ENCODE data around the gene PCP2.

PCP2 gene

GRCh38 chr19:7620442-7621412 is 12.8 kb downstream of the PCP2 start:
- Histone ChIP-seq H3K4me3 (no peak overlapping the region), H3K9me3 (ENCODE audit: low read depth, low read length) (no peaks in the 10 kb centered on the region), H3K9ac (ENCODE audit: insufficient read length) (no peak overlapping the region), H3K27ac (no peak overlapping the region), H3K36me3 (ENCODE audit: insufficient read depth, low read length) (peaks cover 16% of the 10 kb centered on the region; the same call in 1 of the 2 replicates)
- TF ChIP-seq EZH2 (IDR thresholded peaks at IDR 0.05) (no peak), POLR2AphosphoS5 (IDR thresholded peaks at IDR 0.05; ENCODE audit: borderline replicate concordance, low read depth, low read length) (no peak), FOXP2 (optimal IDR thresholded peaks at IDR 0.05; ENCODE audit: control extremely low read depth, extremely low read length, insufficient read depth) (no peak)
- no peak for DNase-seq (ENCODE audit: low read depth, low spot score)

- Histone ChIP-seq H3K9me3 (ENCODE audit: low read depth, low read length) (no peaks in the 10 kb centered on the region), H3K36me3 (ENCODE audit: insufficient read depth, low read length) (peaks cover 16% of the 10 kb centered on the region; the same call in 1 of the 2 replicates), H3K9ac (ENCODE audit: insufficient read length) (no peak overlapping the region), H3K27ac (no peak overlapping the region), H3K4me3 (no peak overlapping the region)
- DNase-seq (ENCODE audit: low read depth, low spot score) = no peak
- TF ChIP-seq EZH2 (IDR thresholded peaks at IDR 0.05) (no peak), POLR2AphosphoS5 (IDR thresholded peaks at IDR 0.05; ENCODE audit: borderline replicate concordance, low read depth, low read length) (no peak), FOXP2 (optimal IDR thresholded peaks at IDR 0.05; ENCODE audit: control extremely low read depth, extremely low read length, insufficient read depth) (no peak)
Measured at GRCh38 chr19:7619671-7620441, 13.7 kb downstream of the PCP2 start.

GRCh38 chr19:7618771-7619510 is 14.6 kb downstream of the PCP2 start:
- Histone ChIP-seq H3K9ac (ENCODE audit: insufficient read length) (no peak overlapping the region), H3K36me3 (ENCODE audit: insufficient read depth, low read length) (peaks cover 16% of the 10 kb centered on the region; the same call in 1 of the 2 replicates), H3K27ac (no peak overlapping the region), H3K9me3 (ENCODE audit: low read depth, low read length) (no peaks in the 10 kb centered on the region), H3K4me3 (no peak overlapping the region)
- DNase-seq (ENCODE audit: low read depth, low spot score) = no peak
- no peak for TF ChIP-seq FOXP2 (optimal IDR thresholded peaks at IDR 0.05; ENCODE audit: control extremely low read depth, extremely low read length, insufficient read depth)

DNA sequence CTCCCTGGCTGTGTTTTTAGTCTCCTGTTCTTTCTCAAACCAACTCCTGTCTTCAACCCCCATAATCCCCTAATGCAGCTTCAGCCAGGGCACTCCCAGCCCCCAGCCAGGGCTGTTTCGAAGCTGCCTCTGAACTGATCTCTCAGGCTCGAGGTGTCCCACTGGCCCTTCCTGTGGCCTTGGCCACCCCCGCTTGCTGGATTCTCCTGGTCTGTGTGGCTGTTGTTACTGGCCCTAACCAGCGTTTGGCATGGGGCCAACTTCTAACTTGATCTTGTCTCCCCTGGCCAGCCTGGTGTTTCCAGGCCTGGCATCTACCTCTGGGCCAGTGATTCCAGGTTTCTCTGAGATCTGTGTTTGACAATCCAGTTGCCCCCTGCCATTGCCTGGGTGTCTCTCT is 15.2 kb downstream of the PCP2 start:
- DNase-seq (ENCODE audit: low read depth, low spot score) = no peak
- Histone ChIP-seq H3K4me3 (no peak overlapping the region), H3K9ac (ENCODE audit: insufficient read length) (no peak overlapping the region), H3K36me3 (ENCODE audit: insufficient read depth, low read length) (peaks cover 16% of the 10 kb centered on the region; the same call in 1 of the 2 replicates), H3K9me3 (ENCODE audit: low read depth, low read length) (no peaks in the 10 kb centered on the region), H3K27ac (no peak overlapping the region)
- TF ChIP-seq POLR2AphosphoS5 (IDR thresholded peaks at IDR 0.05; ENCODE audit: borderline replicate concordance, low read depth, low read length) = no peak
- TF ChIP-seq EZH2 (IDR thresholded peaks at IDR 0.05) = no peak
- no peak for TF ChIP-seq FOXP2 (optimal IDR thresholded peaks at IDR 0.05; ENCODE audit: control extremely low read depth, extremely low read length, insufficient read depth)

GRCh38 chr19:7617735-7618134 is 15.8 kb downstream of the PCP2 start:
- no peak overlapping the region for H3K4me3 ChIP-seq
- no peaks in the 10 kb centered on the region for H3K9me3 ChIP-seq (ENCODE audit: low read depth, low read length)
- TF ChIP-seq EZH2 (IDR thresholded peaks at IDR 0.05) = no peak
- TF ChIP-seq FOXP2 (optimal IDR thresholded peaks at IDR 0.05; ENCODE audit: control extremely low read depth, extremely low read length, insufficient read depth) = no peak
- no peak for TF ChIP-seq POLR2AphosphoS5 (IDR thresholded peaks at IDR 0.05; ENCODE audit: borderline replicate concordance, low read depth, low read length)
- no peak overlapping the region for H3K27ac ChIP-seq
- DNase-seq (ENCODE audit: low read depth, low spot score) = no peak
- no peak overlapping the region for H3K9ac ChIP-seq (ENCODE audit: insufficient read length)
- H3K36me3 ChIP-seq (ENCODE audit: insufficient read depth, low read length) = peaks cover 11% of the 10 kb centered on the region; the same call in 1 of the 2 replicates

GRCh38 chr19:7617172-7617571 is 16.3 kb downstream of the PCP2 start:
- no peak for TF ChIP-seq EZH2 (IDR thresholded peaks at IDR 0.05)
- no peak for TF ChIP-seq FOXP2 (optimal IDR thresholded peaks at IDR 0.05; ENCODE audit: control extremely low read depth, extremely low read length, insufficient read depth)
- TF ChIP-seq POLR2AphosphoS5 (IDR thresholded peaks at IDR 0.05; ENCODE audit: borderline replicate concordance, low read depth, low read length) = no peak
- Histone ChIP-seq H3K9ac (ENCODE audit: insufficient read length) (no peak overlapping the region), H3K9me3 (ENCODE audit: low read depth, low read length) (no peaks in the 10 kb centered on the region), H3K4me3 (no peak overlapping the region), H3K27ac (no peak overlapping the region), H3K36me3 (ENCODE audit: insufficient read depth, low read length) (peaks cover 11% of the 10 kb centered on the region; the same call in 1 of the 2 replicates)
- no peak for DNase-seq (ENCODE audit: low read depth, low spot score)

- no peaks in the 10 kb centered on the region for H3K9me3 ChIP-seq (ENCODE audit: low read depth, low read length)
- no peak overlapping the region for H3K27ac ChIP-seq
- peaks cover 5% of the 10 kb centered on the region; the same call in 1 of the 2 replicates for H3K36me3 ChIP-seq (ENCODE audit: insufficient read depth, low read length)
- H3K4me3 ChIP-seq = no peak overlapping the region
- no peak overlapping the region for H3K9ac ChIP-seq (ENCODE audit: insufficient read length)
- TF ChIP-seq EZH2 (IDR thresholded peaks at IDR 0.05) = no peak
- no peak for TF ChIP-seq FOXP2 (optimal IDR thresholded peaks at IDR 0.05; ENCODE audit: control extremely low read depth, extremely low read length, insufficient read depth)
- TF ChIP-seq POLR2AphosphoS5 (IDR thresholded peaks at IDR 0.05; ENCODE audit: borderline replicate concordance, low read depth, low read length) = no peak
- no peak for DNase-seq (ENCODE audit: low read depth, low spot score)
Measured at GRCh38 chr19:7614859-7615741, 18.4 kb downstream of the PCP2 start.

Measured in SK-N-MC (cell line).